ENCODE results near the gene PLA2G2E.
"Not testable (repeated sequence)": the region's sequence is repeated elsewhere in the genome, so short reads cannot be mapped to it uniquely, and the experiment has no call there.

Gene PLA2G2E

DNA sequence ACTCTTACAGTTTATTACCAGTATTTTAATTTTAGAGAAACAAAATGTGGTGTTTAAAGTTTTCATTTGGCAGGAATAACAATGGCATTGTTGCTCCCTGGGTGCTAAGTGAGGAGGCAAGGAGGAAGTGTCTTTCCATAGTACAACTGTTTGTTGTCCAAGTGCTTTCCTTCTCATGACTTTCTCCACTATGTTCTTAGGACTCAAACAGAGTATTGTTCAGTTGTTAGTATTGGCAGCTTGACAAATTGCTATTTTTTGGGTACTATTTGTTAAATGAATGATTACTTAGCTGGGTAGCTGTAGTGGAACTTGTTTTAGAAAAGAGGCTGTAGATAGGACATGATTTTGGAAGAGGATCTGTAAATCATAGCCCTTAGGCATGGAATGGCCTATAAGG lies 33.8 kb downstream of the PLA2G2E start:
- no peak for DNase-seq (ENCODE audit: low spot score in 2 of 2)
- in situ Hi-C loops (cut with MboI; ENCODE audit: low sequenced_read_pairs), result no loop called here
- Histone ChIP-seq H3K4me1 (no peaks in the 10 kb centered on the region), H3K27me3 (ENCODE audit: low read depth) (no peaks in the 10 kb centered on the region), H3K4me3 (no peak overlapping the region), H3K9me3 (no peaks in the 10 kb centered on the region), H3K36me3 (replicated peaks) (peaks cover 43% of the 10 kb centered on the region)

DNA sequence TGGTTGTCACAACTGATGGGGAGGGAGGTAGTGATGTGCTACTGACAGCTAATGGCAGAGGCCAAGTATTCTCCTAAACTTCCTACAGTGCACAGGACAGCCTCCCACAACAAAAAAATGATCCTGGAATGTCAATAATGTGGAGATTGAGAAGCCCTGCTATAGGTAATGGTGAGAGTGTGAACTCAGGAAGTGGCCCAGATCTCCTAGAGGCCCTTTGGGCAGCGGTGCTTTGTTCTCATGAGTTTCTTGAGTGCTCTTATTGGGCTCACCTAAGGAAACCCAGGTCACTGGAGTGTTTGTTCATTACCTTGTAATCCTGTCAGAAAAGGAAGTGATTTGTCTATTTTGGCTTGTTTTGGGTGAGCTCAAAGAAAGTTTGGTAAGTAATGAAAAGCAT lies 35.3 kb downstream of the PLA2G2E start:
- Histone ChIP-seq H3K4me1 (0 out of 2 replicates have a peak, but pooled peaks cover 3% of the 10 kb centered on the region), H3K9me3 (no peaks in the 10 kb centered on the region), H3K36me3 (replicated peaks) (peaks cover 30% of the 10 kb centered on the region), H3K27me3 (ENCODE audit: low read depth) (no peaks in the 10 kb centered on the region), H3K4me3 (no peak overlapping the region)
- in situ Hi-C loops (cut with MboI; ENCODE audit: low sequenced_read_pairs), result no loop called here
- no peak for DNase-seq (ENCODE audit: low spot score in 2 of 2)

DNA sequence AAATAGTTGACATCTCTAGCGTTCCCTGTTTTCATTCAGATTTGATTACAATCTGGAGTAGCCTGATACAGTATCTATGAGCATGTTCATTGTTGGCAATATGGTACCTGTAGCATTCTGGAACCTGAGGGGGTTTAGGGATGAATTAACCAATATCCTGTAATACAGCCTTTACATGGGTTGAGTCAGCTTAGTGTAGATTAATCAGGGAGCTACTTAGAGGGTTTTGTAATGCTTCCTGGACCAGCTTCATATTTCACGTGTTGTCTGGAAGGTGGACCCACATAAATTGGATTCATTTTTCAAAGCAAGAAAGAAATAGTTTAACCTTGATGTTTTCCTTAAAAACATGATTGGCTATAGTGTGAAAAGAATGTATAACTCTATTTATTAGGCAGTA lies 37.6 kb downstream of the PLA2G2E start:
- H3K4me1 ChIP-seq, result peaks cover 7% of the 10 kb centered on the region
- DNase-seq (ENCODE audit: low spot score in 2 of 2), result no peak
- in situ Hi-C loops (cut with MboI; ENCODE audit: low sequenced_read_pairs), result no loop called here
- H3K27me3 ChIP-seq (ENCODE audit: low read depth), result no peaks in the 10 kb centered on the region
- H3K4me3 ChIP-seq, result no peak overlapping the region
- peaks cover 12% of the 10 kb centered on the region for H3K36me3 ChIP-seq (replicated peaks)
- no peaks in the 10 kb centered on the region for H3K9me3 ChIP-seq

DNA sequence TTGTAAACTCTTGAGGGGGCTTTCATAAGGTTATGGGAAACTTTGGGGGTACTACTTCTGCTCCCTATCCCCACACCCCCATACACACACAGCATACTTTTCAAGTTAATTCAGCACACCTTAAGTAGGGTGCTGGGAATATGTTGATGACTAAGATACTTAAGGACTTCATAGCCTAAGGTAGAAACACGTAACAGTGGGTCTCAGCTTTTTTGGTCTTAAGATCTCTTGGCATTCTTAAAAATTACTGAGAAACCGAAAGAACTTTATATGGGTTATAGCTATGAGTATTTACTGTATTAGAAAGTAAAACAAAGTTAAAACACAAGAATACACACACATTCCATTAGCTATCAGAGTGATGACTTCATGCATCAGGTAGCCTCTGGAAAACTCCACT lies 39.1 kb downstream of the PLA2G2E start:
- Histone ChIP-seq H3K27me3 (ENCODE audit: low read depth) (no peaks in the 10 kb centered on the region), H3K9me3 (no peaks in the 10 kb centered on the region), H3K4me3 (no peak overlapping the region), H3K4me1 (peaks cover 14% of the 10 kb centered on the region), H3K36me3 (replicated peaks) (peaks cover 8% of the 10 kb centered on the region; the same call in 1 of the 2 replicates)
- no peak for DNase-seq (ENCODE audit: low spot score in 2 of 2)
- in situ Hi-C loops (cut with MboI; ENCODE audit: low sequenced_read_pairs), result no loop called here

DNA sequence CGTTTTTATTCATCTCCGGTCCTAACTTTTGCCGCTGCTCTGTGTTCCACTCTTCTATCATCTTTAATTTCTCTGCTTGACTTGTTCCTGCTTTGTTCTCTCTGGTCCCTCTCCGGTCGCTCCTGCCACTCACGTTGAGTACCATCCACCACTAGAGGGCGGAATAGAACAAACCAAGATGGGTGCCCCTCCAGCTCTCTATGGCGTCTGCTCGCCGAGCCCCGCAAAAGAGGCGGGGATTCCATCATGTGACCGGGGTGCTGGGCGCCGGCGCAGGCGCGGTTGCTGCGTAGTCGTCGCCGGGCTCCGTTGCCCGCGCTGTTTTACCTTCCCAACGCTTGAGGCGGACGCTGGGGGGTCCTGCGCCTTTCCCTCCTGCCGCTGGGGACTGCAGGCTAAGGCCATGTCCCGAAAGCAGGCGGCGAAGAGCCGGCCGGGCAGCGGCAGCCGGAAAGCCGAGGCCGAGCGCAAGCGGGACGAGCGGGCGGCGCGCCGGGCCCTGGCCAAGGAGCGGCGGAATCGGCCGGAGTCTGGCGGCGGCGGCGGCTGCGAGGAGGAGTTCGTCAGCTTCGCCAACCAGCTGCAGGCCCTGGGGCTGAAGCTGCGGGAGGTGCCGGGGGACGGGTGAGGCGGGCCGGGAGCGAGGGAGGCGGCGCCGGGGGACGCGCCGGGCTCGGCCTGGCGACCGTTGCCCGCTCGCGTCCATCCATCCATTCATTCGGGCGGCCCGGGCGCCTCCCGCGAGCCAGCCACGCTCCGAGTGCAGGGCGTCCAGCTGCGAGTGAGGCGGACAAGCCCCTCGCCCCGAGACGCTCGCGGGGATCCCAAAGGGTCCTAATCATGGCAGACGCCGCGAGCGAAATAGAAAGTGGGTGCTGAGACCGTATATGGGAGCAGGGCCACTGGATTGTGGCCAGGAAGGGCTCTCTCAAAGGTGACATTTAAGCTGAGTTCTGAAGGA lies 41.0 kb downstream of the PLA2G2E start, which contains the start of gene OTUD3:
TSS of gene OTUD3 (plus strand) at position 285 of the 961 bp plus-strand sequence. CDS start at position 404, 119 bp downstream.
- Histone ChIP-seq H3K4me3 (peak within 1 kb of the TSS; percentile 65), H3K27me3 (ENCODE audit: low read depth) (no peaks in the 10 kb centered on the region), H3K9me3 (no peaks in the 10 kb centered on the region), H3K36me3 (replicated peaks) (peaks cover 5% of the 10 kb centered on the region; the same call in 1 of the 2 replicates), H3K4me1 (peaks cover 14% of the 10 kb centered on the region)
- DNase-seq (ENCODE audit: low spot score in 2 of 2), result peak; percentile 96
- in situ Hi-C loops (cut with MboI; ENCODE audit: low sequenced_read_pairs), result no loop called here

DNA sequence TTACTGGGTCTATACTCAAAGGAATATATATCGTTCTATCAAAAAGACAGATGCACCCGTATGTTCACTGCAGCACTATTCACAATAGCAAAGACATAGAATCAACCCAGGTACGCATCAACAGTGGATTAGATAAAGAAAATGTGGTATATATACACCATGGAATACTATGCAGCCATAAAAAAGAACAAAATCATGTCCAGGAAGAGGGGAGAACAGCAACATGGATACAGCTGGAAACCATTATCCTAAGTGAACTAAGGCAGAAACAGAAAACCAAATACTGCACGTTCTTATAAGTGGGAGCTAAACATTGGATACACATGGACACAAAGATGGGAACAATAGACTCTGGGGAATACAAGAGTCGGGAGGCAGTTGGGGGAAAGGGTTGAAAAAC lies 42.6 kb downstream of the PLA2G2E start:
- H3K9me3 ChIP-seq; H3K36me3 ChIP-seq (replicated peaks); DNase-seq (ENCODE audit: low spot score in 2 of 2); in situ Hi-C loops (cut with MboI; ENCODE audit: low sequenced_read_pairs); H3K27me3 ChIP-seq (ENCODE audit: low read depth); H3K4me3 ChIP-seq: not testable (repeated sequence)
- peaks cover 14% of the 10 kb centered on the region for H3K4me1 ChIP-seq

DNA sequence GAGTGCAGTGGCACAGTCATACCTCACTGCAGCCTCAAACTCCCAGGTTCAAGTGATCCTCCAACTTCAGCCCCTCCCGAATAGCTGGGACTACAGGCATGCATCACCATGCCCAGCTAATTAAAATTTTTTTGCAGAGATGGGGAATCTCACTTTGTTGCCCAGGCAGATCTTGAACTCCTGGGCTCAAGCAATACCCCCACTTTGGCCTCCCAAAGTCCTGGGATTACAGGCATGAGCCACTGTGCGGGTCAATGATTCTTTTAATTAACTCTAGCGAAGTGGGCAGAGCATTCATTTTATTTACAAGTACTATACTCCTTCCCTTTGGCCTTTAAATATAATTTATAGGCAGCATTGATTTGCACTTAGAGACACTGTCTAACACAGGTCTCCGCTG lies 43.8 kb downstream of the PLA2G2E start:
- H3K4me3 ChIP-seq, result no peak overlapping the region
- in situ Hi-C loops (cut with MboI; ENCODE audit: low sequenced_read_pairs), result no loop called here
- H3K27me3 ChIP-seq (ENCODE audit: low read depth), result no peaks in the 10 kb centered on the region
- no peak for DNase-seq (ENCODE audit: low spot score in 2 of 2)
- peaks cover 2% of the 10 kb centered on the region; the same call in 1 of the 2 replicates for H3K36me3 ChIP-seq (replicated peaks)
- peaks cover 14% of the 10 kb centered on the region for H3K4me1 ChIP-seq
- no peaks in the 10 kb centered on the region for H3K9me3 ChIP-seq

DNA sequence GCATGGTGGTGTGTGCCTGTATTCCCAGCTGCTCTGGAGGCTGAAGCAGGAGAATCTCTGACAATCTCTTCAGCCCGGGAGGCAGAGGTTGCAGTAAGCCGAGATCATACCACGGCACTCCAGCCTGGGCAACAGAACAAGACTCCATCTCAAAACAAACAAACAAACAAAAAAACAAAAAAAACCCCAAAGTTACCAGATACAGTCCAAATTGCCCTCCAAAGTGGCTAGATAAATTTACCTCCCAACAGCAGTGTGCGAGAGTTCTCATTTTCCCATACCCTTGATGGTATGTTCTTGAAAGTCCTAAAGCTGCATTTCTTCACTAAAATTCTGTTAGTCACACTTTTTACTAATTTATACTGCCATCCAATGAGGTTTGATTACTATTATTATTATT lies 44.2 kb downstream of the PLA2G2E start:
- DNase-seq (ENCODE audit: low spot score in 2 of 2), result no peak
- Histone ChIP-seq H3K27me3 (ENCODE audit: low read depth) (no peaks in the 10 kb centered on the region), H3K4me1 (peaks cover 14% of the 10 kb centered on the region), H3K9me3 (no peaks in the 10 kb centered on the region), H3K4me3 (no peak overlapping the region), H3K36me3 (replicated peaks) (peaks cover 2% of the 10 kb centered on the region; the same call in 1 of the 2 replicates)
- in situ Hi-C loops (cut with MboI; ENCODE audit: low sequenced_read_pairs), result no loop called here

DNA sequence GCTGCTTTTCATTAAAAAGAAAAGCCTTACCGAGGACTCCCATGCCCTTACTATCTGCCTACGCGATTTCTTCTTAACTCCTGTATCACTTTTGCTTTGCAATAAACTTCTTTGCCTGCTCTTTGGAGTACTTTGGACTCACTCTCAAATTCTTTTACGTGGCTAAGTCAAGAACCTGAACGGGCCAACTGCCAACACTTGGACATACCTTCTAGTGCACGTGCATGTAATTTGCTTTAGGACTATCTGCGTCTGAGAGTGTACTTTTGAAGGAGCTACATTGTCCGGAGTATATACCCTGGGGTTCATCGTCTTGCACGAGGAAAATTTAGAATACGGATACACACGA lies 44.8 kb downstream of the PLA2G2E start:
- DNase-seq (ENCODE audit: low spot score in 2 of 2), result no peak
- in situ Hi-C loops (cut with MboI; ENCODE audit: low sequenced_read_pairs), result no loop called here
- H3K27me3 ChIP-seq (ENCODE audit: low read depth), result no peaks in the 10 kb centered on the region
- peaks cover 11% of the 10 kb centered on the region for H3K4me1 ChIP-seq
- no peak overlapping the region for H3K4me3 ChIP-seq
- no peaks in the 10 kb centered on the region for H3K9me3 ChIP-seq
- peaks cover 2% of the 10 kb centered on the region; the same call in 1 of the 2 replicates for H3K36me3 ChIP-seq (replicated peaks)

DNA sequence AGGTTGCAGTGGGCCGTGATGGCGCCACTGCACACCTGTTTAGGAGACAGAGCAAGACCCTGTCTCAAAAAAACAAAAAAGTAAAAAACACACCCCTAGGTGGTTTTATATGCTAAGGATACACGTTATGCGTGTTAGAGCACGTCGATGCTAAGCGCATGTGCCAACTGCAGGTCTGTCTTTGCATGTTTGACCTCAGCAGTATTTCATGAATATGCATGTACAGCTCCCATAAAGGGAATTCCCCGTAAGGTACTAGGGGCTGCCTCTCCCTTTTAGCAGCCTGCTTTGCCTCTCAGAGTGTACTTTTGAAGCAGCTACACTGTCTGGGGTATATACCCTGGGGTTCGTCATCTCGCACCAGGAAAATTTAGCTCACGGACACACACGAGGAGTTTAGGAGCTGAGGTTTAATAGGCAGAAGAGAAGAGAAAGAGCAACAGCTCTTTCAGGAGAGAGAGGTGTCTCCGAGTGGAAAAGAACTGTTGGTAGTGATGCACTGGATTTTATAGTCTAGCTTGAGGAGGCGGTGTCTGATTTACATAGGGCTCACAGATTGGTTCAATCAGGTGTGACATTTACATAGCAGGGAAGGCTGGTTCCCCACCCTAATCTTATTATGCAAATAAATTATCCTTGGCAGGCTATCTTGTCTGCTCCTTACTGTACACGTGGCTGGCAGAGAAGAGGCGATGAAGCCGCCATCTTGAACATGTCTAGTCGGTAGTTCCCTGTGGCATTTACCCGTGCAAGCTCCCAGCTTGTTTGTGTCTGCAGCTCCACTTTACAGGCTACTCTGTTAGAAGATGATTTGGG lies 45.4 kb downstream of the PLA2G2E start:
- Histone ChIP-seq H3K36me3 (replicated peaks) (peaks cover 2% of the 10 kb centered on the region; the same call in 1 of the 2 replicates), H3K4me1 (peaks cover 11% of the 10 kb centered on the region), H3K4me3 (no peak overlapping the region), H3K27me3 (ENCODE audit: low read depth) (no peaks in the 10 kb centered on the region), H3K9me3 (no peaks in the 10 kb centered on the region)
- in situ Hi-C loops (cut with MboI; ENCODE audit: low sequenced_read_pairs), result no loop called here
- peak; percentile 38 to 41 for DNase-seq (ENCODE audit: low spot score in 2 of 2)

DNA sequence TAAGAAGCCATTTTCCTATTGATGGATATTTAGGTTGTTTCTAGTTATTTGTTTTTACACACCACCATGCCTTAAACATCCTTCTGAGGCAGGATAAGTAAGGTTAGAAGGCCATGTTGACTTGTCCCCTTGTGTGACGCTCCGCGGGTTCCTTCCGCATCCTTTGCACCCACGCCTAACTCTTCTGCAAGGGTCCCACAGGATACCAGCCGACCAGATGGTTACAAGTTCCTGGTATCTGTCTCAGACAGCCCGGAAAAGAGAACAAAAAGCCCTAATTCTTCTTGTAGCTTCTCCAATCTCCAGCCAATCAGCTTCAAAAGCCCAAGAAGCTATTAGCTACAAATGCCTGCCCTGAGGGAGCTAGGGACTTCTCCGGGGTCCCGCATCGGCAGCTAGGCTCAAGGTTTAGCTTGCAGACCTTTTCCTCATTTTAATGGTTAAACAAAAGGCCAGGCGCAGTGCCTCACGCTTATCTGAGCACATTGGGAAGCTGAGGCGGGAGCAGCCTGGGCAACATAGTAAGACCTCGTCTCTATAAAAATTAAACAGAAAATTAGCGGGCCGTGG lies 46.2 kb downstream of the PLA2G2E start:
- peaks cover 11% of the 10 kb centered on the region for H3K4me1 ChIP-seq
- no peaks in the 10 kb centered on the region for H3K27me3 ChIP-seq (ENCODE audit: low read depth)
- H3K4me3 ChIP-seq, result no peak overlapping the region
- DNase-seq (ENCODE audit: low spot score in 2 of 2), result no peak
- in situ Hi-C loops (cut with MboI; ENCODE audit: low sequenced_read_pairs), result no loop called here
- H3K36me3 ChIP-seq (replicated peaks), result no peaks in the 10 kb centered on the region
- no peaks in the 10 kb centered on the region for H3K9me3 ChIP-seq

DNA sequence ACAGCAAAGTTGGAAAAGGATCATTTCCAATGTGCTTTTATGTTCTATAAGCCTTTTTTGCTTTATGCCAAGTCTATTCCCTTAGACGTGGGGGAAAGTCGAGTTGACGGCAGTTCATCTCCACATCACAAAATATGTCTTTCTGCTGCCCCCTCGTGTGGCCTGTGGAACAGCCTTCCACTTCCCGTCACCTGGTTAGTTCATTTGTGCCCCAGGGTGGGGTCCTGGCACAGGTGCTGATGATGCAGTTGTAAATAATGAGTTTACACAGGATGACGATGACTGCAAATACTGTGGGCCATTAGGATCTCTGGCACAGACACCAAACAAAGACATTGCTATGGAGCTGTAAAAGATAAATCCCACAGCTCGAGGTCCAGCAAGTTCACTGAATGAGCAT lies 51.2 kb downstream of the PLA2G2E start:
- in situ Hi-C loops (cut with MboI; ENCODE audit: low sequenced_read_pairs), result no loop called here
- no peaks in the 10 kb centered on the region for H3K9me3 ChIP-seq
- H3K36me3 ChIP-seq (replicated peaks), result no peaks in the 10 kb centered on the region
- no peaks in the 10 kb centered on the region for H3K4me1 ChIP-seq
- DNase-seq (ENCODE audit: low spot score in 2 of 2), result no peak
- no peak overlapping the region for H3K4me3 ChIP-seq
- H3K27me3 ChIP-seq (ENCODE audit: low read depth), result peaks cover 11% of the 10 kb centered on the region

All from HAP-1 (cell line).